ENCODE measurements around the gene MTRF1L. TPM values are rescaled to one million over a fixed set of nuclear protein-coding genes. Genes with fewer than 3 reads are reported as not detected.
"Not testable (repeated sequence)": the region's sequence is repeated elsewhere in the genome, so short reads cannot be mapped to it uniquely, and the experiment has no call there.

The MTRF1L gene
- total RNA-seq, 2 experiments from 2014 or later: 16.9 to 20.1 TPM

DNA sequence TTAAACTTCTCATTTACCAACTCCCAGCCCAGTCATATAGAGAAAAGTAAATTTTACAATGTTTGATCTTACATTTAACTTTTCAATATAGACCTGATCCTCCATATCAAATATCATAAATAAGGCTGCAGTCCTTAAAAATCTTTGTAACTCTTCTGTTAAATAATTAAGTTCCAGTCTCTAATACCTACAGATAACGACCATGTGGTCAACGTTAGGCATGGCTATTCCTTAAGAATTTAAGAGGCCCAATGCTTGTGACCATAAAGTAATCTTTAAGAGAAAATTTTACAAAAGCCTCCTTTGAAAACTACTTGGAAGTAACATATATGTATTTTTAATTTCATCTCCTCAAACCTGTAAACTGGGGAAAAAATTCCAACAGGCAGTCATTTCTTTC is 21.3 kb downstream of the MTRF1L start:
- Mint-ChIP-seq H3K4me1 (ENCODE audit: low read depth) (peaks cover 40% of the 10 kb centered on the region), H3K27ac (no peak overlapping the region), H3K9me3 (no peaks in the 10 kb centered on the region), H3K36me3 (peaks cover 63% of the 10 kb centered on the region), H3K4me3 (peak overlapping the region; percentile 97), H3K27me3 (no peaks in the 10 kb centered on the region)
- POLR2A ChIA-PET: no interaction called here
- DNase-seq: no peak
- CTCF ChIA-PET: no interaction called here
- intact Hi-C loops (cut with micrococcal nuclease): loop anchor here (1.0 to 5.0 kb wide), 8 partner anchors 22 to 1751 kb away; partner anchors contain the start of gene SCAF8

- no peaks in the 10 kb centered on the region for H3K9me3 Mint-ChIP-seq
- H3K27ac Mint-ChIP-seq: no peak overlapping the region
- peaks cover 63% of the 10 kb centered on the region for H3K36me3 Mint-ChIP-seq
- peaks cover 40% of the 10 kb centered on the region for H3K4me1 Mint-ChIP-seq (ENCODE audit: low read depth)
- DNase-seq: no peak
- H3K27me3 Mint-ChIP-seq: no peaks in the 10 kb centered on the region
- ChIA-PET POLR2A (no interaction called here), CTCF (no interaction called here)
- intact Hi-C loops (cut with micrococcal nuclease): loop anchor here (1.0 to 5.0 kb wide), 8 partner anchors 23 to 1752 kb away; partner anchors contain the start of gene SCAF8
- H3K4me3 Mint-ChIP-seq: peak overlapping the region; percentile 97
Observed at GRCh38 chr6:152980656-152981055, 21.9 kb downstream of the MTRF1L start.

DNA sequence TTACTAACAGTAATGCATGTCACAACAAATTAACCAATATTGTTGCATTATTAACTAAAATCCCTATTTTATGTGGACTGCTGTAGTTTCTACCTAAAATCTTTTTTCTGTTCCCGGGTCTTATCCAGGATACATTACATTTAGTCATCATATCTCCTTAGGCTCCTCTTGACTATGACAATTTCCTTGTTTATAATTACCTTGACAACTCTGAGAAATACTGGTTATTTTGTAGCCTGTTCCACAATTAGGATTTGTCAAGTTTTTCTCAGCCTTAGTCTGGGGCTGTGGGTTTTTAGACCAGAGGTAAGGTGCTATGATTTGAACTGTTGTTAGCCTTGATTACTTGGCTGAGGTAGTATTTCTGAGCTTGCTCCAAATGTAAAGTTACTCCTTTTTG is 23.4 kb downstream of the MTRF1L start:
- intact Hi-C loops (cut with micrococcal nuclease): no loop called here
- Mint-ChIP-seq H3K36me3 (peaks cover 70% of the 10 kb centered on the region), H3K27me3 (no peaks in the 10 kb centered on the region), H3K4me1 (ENCODE audit: low read depth) (peaks cover 44% of the 10 kb centered on the region), H3K4me3 (no peak overlapping the region), H3K9me3 (no peaks in the 10 kb centered on the region), H3K27ac (no peak overlapping the region)
- ChIA-PET CTCF (no interaction called here), POLR2A (interaction anchor here (0.9 kb wide), 1 partner anchor 17 kb away, joined by 3 read pairs; no protein-coding TSS in a partner anchor)
- no peak for DNase-seq

- ChIA-PET CTCF (interaction anchor here (0.5 to 1.2 kb wide), 4 partner anchors 8 to 31 kb away, joined by 3 to 4 read pairs (median 3); no protein-coding TSS in a partner anchor), POLR2A (no interaction called here)
- Mint-ChIP-seq H3K4me1 (ENCODE audit: low read depth) (peaks cover 52% of the 10 kb centered on the region), H3K4me3 (no peak overlapping the region), H3K36me3 (peaks cover 73% of the 10 kb centered on the region), H3K27me3 (no peaks in the 10 kb centered on the region), H3K27ac (no peak overlapping the region), H3K9me3 (no peaks in the 10 kb centered on the region)
- no peak for DNase-seq
- intact Hi-C loops (cut with micrococcal nuclease): no loop called here
Observed at GRCh38 chr6:152978058-152978457, 24.5 kb downstream of the MTRF1L start.

DNA sequence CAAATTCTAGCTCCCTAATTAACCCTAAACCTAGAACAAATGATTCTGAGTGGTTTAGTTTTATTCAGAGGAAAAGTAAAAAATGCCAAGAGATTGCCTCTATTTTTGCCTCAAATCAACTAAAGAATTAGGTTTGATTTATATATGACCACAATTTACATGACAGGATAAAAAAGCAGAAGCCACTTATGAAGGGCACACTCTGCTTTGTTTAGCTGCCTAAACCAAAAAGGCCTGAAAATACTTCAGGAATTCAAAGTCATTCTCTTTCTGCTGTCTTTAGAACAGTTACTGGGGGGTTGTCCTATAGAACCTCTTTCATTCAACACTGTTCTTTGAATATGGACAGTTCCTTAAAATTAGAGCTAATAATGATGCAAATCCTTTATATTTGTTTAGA is 25.0 kb downstream of the MTRF1L start:
- POLR2A ChIA-PET: no interaction called here
- Mint-ChIP-seq H3K4me1 (ENCODE audit: low read depth) (peaks cover 52% of the 10 kb centered on the region), H3K27me3 (no peaks in the 10 kb centered on the region), H3K9me3 (no peaks in the 10 kb centered on the region), H3K36me3 (peaks cover 78% of the 10 kb centered on the region), H3K27ac (no peak overlapping the region), H3K4me3 (no peak overlapping the region)
- CTCF ChIA-PET: interaction anchor here (0.6 to 1.2 kb wide), 3 partner anchors 8 to 29 kb away, joined by 3 to 4 read pairs (median 3); no protein-coding TSS in a partner anchor
- no peak for DNase-seq
- intact Hi-C loops (cut with micrococcal nuclease): no loop called here

DNA sequence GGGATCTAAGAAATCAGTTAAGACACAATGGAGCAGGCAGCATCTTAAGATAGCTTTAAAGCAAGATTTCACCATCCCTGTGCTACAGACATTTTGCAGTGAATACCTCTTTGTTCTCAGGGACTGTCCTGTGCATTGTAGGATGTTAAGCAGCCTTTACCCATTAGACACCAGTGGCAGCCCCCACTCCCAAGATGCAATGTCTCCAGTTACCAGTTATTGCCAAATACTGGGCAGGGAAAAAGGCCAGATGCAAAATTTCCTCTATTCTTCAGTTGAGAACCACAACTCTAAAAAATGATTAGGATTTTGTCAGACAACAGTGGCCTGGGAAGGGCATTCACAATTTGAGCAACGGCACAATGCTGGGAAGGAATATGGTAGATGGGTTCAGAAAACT is 25.8 kb downstream of the MTRF1L start:
- Mint-ChIP-seq H3K4me3 (no peak overlapping the region), H3K9me3 (no peaks in the 10 kb centered on the region), H3K27ac (no peak overlapping the region), H3K4me1 (ENCODE audit: low read depth) (peaks cover 52% of the 10 kb centered on the region), H3K36me3 (peaks cover 81% of the 10 kb centered on the region), H3K27me3 (no peaks in the 10 kb centered on the region)
- CTCF ChIA-PET: no interaction called here
- intact Hi-C loops (cut with micrococcal nuclease): no loop called here
- POLR2A ChIA-PET: no interaction called here
- DNase-seq: no peak

DNA sequence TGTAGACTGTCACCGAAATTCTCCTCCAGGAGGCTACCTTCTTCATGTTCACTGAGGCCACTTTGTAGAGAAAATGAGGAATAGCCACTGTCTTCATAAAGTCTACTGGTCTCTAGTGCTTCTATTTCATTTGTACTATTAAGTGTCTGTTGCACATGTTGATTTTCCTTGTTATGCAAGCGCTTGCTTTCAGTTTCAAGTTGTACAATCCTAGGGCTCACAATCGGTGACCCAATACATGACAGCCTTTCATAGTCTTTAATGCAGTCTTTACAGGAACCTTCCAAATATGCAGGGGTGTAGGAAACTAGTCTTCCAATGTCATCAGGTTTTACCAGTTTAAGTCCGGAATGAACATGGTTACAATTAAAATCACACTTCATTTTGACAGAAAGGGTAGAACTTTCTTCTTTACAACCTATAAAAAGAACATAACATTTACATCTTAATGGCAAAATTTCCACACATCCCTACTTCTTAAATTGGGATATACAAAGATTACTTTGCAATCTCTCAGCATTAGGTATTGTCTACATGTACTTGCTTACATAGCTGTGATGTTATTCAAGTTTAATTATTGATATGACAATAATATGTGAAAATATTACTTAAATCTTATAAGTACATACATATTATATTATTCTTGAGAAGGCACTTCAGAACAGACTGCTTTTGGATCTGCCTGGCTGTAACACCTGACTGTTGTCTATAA is 27.1 kb downstream of the MTRF1L start:
- H3K27ac Mint-ChIP-seq: peak overlapping the region; percentile 19

GRCh38 chr6:152973916-152974315 is 28.6 kb downstream of the MTRF1L start:
- intact Hi-C loops (cut with micrococcal nuclease): no loop called here
- CTCF ChIA-PET: interaction anchor here (1.5 kb wide), 1 partner anchor 26 kb away, joined by 3 read pairs; no protein-coding TSS in a partner anchor
- peaks cover 86% of the 10 kb centered on the region for H3K36me3 Mint-ChIP-seq
- H3K4me3 Mint-ChIP-seq: no peak overlapping the region
- no peak overlapping the region for H3K27ac Mint-ChIP-seq
- peak; percentile 25 for DNase-seq
- POLR2A ChIA-PET: no interaction called here
- H3K4me1 Mint-ChIP-seq (ENCODE audit: low read depth): peaks cover 38% of the 10 kb centered on the region
- H3K27me3 Mint-ChIP-seq: no peaks in the 10 kb centered on the region
- H3K9me3 Mint-ChIP-seq: peaks cover 15% of the 10 kb centered on the region

More for the DNA sequence above, 27.1 kb downstream of the MTRF1L start:
- POLR2A ChIA-PET: no interaction called here
- CTCF ChIA-PET: no interaction called here
- intact Hi-C loops (cut with micrococcal nuclease): no loop called here
- H3K4me3 Mint-ChIP-seq: peak overlapping the region; percentile 4
- H3K4me1 Mint-ChIP-seq (ENCODE audit: low read depth): peaks cover 48% of the 10 kb centered on the region
- peaks cover 80% of the 10 kb centered on the region for H3K36me3 Mint-ChIP-seq
- no peak for DNase-seq
- H3K9me3 Mint-ChIP-seq: peaks cover 3% of the 10 kb centered on the region
- no peaks in the 10 kb centered on the region for H3K27me3 Mint-ChIP-seq

DNA sequence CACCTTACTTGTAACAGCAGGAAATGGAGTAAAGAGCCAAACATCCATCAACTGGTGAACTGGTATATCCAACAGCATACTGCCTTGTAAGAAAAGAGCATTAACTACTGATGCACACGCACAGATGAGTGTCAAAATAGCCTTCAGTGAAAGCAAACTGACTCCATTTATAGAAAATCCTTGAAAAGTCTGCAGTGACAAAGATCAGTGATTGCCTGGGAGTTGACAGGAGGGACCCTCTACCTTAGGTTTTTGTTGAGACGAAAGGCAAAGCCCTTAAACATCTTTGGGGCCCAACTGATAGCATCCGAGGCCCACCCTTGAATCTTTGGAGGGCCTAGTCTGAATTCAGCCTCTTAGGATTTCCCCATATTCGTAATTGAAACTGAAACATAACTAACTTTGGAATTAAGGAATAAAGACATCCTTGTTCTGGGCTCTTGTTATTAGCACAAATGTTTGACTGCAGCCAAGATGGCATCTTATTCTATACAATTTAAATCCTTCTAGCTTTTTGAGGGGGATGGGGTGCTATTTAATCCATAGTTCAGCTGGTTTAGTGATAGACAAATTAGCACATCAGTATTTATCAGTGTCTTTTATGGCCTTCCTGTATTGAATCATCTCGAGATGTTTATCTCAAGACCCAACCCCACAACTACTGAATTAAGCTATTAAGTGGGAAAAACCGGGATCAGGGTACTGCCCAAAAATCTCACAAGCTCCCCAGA is 32.7 kb downstream of the MTRF1L start:
- no peak overlapping the region for H3K4me3 Mint-ChIP-seq
- peaks cover 59% of the 10 kb centered on the region for H3K36me3 Mint-ChIP-seq
- no peak for DNase-seq
- ChIA-PET POLR2A (no interaction called here), CTCF (interaction anchor here (0.8 kb wide), 1 partner anchor 22 kb away, joined by 3 read pairs; no protein-coding TSS in a partner anchor)
- peaks cover 40% of the 10 kb centered on the region for H3K9me3 Mint-ChIP-seq
- intact Hi-C loops (cut with micrococcal nuclease): no loop called here
- H3K4me1 Mint-ChIP-seq (ENCODE audit: low read depth): peaks cover 13% of the 10 kb centered on the region
- no peak overlapping the region for H3K27ac Mint-ChIP-seq
- peaks cover 1% of the 10 kb centered on the region for H3K27me3 Mint-ChIP-seq

DNA sequence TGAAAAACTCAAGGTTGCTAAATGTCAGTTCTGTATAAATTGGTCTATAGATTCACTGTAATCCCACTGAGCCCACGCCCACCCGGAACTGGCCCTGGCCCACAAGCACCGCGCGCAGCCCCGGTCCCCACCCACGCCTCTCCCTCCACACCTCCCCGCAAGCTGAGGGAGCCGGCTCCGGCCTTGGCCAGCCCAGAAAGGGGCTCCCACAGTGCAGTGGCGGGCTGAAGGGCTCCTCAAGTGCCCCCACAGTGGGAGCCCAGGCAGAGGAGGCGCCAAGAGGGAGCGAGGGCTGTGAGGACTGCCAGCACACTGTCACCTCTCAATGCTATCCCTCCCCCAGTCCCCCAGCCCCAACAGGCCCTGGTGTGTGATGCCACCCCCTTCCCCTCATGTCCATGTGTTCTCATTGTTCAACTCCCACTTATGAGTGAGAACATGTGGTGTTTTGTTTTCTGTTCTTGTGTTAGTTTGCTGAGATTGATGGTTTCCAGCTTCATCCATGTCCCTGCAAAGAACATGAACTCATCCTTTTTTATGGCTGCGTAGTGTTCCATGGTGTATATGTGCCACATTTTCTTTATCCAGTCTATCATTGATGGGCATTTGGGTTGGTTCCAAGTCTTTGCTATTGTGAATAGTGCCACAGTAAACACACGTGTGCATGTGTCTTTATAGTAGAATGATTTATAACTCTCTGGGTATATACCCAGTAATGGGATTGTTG is 36.2 kb downstream of the MTRF1L start:
- H3K4me3 Mint-ChIP-seq; intact Hi-C loops (cut with micrococcal nuclease); H3K27me3 Mint-ChIP-seq; H3K27ac Mint-ChIP-seq; CTCF ChIA-PET; POLR2A ChIA-PET; H3K4me1 Mint-ChIP-seq (ENCODE audit: low read depth); DNase-seq: not testable (repeated sequence)
- Mint-ChIP-seq H3K36me3 (peaks cover 28% of the 10 kb centered on the region), H3K9me3 (peaks cover 40% of the 10 kb centered on the region)

DNA sequence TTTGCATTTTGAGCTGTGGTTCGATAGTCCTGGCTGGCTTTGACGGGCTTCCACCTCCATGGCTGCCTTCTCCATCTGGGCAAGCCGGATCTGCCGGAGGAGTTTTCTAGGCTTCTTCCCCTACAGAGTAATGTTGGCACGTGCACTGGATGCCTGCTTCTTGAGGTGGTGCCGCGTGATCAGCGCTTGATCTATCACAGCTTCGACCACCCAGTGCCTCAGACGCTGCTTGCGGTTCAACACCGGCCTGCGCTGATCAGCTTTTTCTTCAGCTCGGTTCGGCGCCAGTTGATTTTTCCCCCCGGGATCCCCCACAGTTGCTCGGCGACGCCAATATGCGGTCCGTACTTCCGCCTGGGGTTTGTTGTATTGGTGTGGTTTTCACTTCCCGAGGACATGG is 43.2 kb downstream of the MTRF1L start:
- H3K27ac Mint-ChIP-seq: no peak overlapping the region
- no peaks in the 10 kb centered on the region for H3K4me1 Mint-ChIP-seq (ENCODE audit: low read depth)
- no peak for DNase-seq
- H3K9me3 Mint-ChIP-seq: no peaks in the 10 kb centered on the region
- H3K27me3 Mint-ChIP-seq: peaks cover 10% of the 10 kb centered on the region
- H3K36me3 Mint-ChIP-seq: no peaks in the 10 kb centered on the region
- ChIA-PET POLR2A (no interaction called here), CTCF (no interaction called here)
- no peak overlapping the region for H3K4me3 Mint-ChIP-seq
- intact Hi-C loops (cut with micrococcal nuclease): no loop called here

DNA sequence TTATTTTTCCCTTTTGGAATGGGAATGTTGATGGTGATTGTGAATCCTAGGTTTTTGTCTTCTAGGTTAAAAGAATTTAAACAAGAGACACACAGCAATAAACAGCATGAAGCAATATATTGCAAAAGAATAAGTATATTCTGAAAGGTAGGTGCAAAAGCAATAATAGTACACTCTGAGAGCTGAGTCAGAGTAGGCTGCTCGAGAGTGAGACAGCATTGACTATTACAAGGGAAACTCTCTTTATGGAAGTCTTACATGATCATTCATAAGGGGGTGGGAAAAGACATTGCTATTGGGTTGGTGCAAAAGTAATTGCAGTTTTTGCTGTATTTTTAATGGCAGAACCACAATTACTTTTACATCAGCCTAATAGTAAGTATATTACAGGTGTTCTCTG is 44.7 kb downstream of the MTRF1L start:
- peaks cover 14% of the 10 kb centered on the region for H3K27me3 Mint-ChIP-seq
- H3K27ac Mint-ChIP-seq: no peak overlapping the region
- ChIA-PET POLR2A (interaction anchor here (0.6 kb wide), 1 partner anchor 21 kb away, joined by 4 read pairs; no protein-coding TSS in a partner anchor), CTCF (interaction anchor here (1.8 kb wide), 1 partner anchor 10 kb away, joined by 6 read pairs; no protein-coding TSS in a partner anchor)
- H3K36me3 Mint-ChIP-seq: no peaks in the 10 kb centered on the region
- H3K4me1 Mint-ChIP-seq (ENCODE audit: low read depth): no peaks in the 10 kb centered on the region
- H3K9me3 Mint-ChIP-seq: no peaks in the 10 kb centered on the region
- no peak overlapping the region for H3K4me3 Mint-ChIP-seq
- DNase-seq: no peak
- intact Hi-C loops (cut with micrococcal nuclease): no loop called here
